HG03439 (cell line): ENCODE measurements around the gene MET.

Experiments
- ATAC-seq: cut with Tn5 transposase; IDR thresholded peaks from one replicate; pipeline ENCODE4 v1.9.1; 2021; ENCODE audit warnings: mild to moderate bottlenecking, moderate library complexity; ENCODE audit not compliant: unreplicated experiment

The MET gene

DNA sequence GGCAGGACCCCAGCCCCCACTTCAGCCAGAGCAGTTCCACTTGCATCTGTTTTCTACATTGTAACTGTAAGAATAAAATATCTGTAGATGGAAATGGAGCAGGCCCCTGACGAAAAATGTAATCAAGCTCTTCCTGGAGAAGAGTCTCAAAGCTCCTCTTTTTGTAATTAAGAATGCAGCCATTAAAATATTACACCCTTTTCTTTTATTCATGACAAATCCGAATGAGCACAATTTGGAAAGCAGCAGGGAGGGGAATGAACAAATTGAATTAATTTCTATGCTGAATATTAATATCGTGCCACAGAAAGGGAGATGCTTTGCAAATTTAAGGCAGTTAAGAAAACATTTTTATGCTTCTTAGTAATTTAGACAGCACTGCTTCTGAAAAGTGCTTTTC, 165.6 kb downstream of the MET start:
- no peak for ATAC-seq

DNA sequence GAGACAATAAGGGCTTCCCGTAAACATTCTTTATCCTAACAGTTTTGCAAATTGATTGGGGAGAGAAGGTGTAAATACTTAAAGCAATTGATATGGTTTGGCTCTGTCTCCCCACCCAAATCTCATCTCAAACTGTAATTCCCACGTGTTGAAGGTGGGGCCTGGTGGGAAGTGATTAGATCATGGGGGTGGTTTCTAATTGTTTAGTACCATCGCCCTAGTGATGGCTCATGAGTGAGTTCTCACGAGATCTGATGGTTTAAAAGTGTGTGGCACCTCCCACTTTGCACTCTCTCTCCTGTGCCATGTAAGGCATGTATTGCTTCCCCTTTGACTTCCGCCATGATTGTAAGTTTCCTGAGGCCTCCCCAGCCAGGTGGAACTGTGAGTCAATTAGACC, 168.3 kb downstream of the MET start:
- ATAC-seq: no peak

DNA sequence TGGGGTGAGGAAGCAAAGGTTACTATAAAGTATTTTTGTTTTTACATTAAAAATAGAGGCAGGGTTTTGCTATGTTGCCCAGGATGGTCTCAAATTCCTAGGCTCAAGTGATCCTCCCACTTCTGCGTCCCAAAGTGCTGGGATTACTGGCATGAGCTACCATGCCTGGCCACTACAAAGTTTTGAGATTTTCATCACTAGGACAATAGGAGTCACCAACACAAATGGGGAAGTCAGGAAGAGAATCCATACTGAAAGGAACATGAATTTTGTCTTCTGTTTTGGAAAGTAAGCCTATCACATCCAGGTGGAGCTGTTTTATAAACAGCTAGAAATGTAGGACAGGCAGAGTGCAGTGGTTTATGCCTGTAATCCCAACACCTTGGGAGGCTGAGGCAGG, 170.4 kb downstream of the MET start:
- no peak for ATAC-seq

- no peak for ATAC-seq
These were observed 171.4 kb downstream of the MET start for GRCh38 chr7:116843378-116843777.
